GM21515 (cell line): ENCODE results near the gene ARHGEF7.

Source experiments
- ATAC-seq: cut with Tn5 transposase; IDR thresholded peaks from one replicate; pipeline ENCODE4 v1.9.1; 2021; ENCODE audit not compliant: unreplicated experiment

Gene ARHGEF7

GRCh38 chr13:111267205-111267604 lies 152.1 kb downstream of the ARHGEF7 start:
- no peak for ATAC-seq

DNA sequence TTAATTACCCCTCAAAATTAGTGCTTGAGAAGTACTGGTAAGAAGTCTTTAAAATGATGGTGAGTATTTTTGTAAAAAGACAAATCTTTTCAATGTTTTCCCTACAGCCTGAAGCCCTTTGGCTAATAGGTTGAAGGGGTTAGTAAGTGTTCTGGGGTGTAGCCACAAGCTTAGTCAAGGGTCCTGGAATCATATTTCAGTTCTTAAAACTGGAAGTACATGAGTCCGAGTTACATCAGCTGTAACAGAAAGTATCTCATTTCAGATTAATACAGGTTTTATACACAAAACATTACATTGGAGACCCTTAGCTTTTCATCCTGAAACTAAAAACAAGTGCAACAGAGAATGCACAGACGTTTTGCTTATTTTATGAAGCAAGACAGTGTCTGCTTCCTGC lies 152.7 kb downstream of the ARHGEF7 start:
- no peak for ATAC-seq

DNA sequence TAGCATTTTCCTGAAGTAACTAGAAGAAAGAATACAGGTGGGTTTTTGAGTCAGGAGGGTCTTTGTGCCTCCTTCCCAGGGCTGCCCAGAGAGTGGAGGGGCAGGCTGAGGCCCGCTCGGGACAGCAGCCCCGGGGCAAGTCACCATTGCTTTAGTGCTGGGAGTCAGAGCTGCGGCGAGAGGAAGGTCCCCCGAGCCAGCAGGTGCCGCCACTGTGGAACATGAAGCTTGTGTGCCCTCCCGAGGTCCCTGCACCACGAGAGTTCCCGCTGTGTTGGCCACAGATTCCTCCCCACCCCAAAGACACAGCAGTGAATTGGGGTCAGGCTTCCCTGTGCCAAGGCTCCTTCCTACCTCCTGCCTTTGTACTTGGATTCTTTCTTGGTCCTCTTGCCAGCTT lies 154.4 kb downstream of the ARHGEF7 start:
- ATAC-seq, result no peak

DNA sequence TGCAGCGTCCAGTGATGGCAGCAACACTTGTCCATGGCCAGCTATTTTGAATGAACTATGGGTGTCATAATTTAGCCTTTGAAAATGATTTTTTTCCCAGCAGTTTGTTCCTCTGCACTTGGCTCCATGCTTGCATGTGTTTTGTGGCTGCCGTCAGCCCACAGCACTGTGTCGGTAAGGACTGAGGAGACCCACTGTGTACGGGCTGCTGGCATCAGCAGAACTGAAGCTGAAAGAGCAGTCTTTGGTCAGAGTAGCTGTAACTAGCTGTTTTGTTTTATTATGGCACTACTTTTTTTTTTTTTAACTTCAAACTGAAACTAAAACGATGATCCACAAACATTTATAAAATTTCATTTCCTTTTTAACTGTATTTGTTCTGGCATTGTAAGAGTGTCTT lies 155.0 kb downstream of the ARHGEF7 start:
- no peak for ATAC-seq

- no peak for ATAC-seq
Observed at GRCh38 chr13:111270765-111271698, 155.9 kb downstream of the ARHGEF7 start.

GRCh38 chr13:111272117-111272516 lies 157.0 kb downstream of the ARHGEF7 start:
- no peak for ATAC-seq

DNA sequence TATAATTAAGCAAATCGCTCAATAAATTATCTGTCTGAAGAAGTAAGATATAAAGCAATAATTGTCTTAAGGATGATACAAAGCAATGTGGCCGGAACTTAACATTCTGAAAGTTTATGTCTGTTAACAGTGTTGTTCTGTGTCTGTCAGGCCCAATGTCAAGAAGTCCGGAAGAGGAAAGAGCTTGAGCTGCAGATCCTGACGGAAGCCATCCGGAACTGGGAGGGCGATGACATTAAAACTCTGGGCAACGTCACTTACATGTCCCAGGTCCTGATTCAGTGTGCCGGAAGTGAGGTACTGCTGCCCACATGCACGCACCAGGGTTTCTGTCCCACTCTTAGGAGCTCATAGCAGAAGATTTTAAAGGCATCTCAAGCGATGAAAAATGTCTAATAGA lies 160.3 kb downstream of the ARHGEF7 start:
- ATAC-seq, result no peak

DNA sequence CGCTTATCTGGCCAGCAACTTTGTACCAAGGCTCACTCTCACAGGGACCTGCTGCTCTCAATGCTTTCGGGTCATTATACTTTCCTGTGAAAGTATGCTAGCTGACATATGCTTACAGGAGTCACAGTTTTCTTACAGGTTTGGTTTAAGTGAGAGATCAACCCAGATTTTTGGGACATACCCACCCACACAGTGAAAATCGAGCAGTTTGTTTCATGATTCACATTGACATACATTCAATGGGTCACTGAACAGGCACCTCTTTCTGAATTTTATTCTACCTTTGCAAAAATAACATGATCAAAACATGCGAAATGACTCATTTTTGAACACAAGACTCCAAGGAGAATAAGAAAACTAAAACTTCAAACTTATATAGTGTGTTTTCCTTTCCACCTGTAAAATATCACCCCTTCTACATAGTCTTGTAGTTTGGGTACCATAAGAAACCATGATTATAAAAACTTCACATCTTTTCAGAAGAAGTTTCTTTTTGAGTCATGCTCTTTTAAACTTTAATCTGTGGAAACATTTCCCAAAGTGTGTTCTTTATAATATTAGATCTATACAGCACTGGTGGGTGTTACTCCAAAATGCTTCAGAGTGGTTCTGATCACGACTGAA lies 161.0 kb downstream of the ARHGEF7 start:
- ATAC-seq, result no peak

GRCh38 chr13:111278258-111278657 lies 163.1 kb downstream of the ARHGEF7 start:
- ATAC-seq, result no peak

GRCh38 chr13:111278743-111279652 lies 163.9 kb downstream of the ARHGEF7 start:
- no peak for ATAC-seq

DNA sequence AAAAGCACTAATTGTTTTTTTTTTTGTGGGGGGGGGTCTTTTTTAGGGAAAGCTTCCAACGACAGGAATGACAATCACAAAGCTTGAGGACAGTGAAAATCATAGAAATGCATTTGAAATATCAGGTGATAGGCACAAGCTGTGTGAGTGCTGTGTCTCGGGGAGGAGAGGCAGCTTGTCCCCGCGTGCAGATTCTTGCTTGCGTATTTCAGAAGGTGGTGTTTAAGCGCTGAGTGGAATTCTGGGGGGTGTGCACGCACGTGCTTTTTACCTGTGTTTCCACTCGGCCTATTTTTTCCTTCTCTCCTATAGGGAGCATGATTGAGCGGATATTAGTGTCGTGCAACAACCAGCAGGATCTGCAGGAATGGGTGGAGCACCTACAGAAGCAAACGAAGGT lies 165.1 kb downstream of the ARHGEF7 start:
- no peak for ATAC-seq

GRCh38 chr13:111280681-111281585 lies 165.8 kb downstream of the ARHGEF7 start:
- no peak for ATAC-seq

DNA sequence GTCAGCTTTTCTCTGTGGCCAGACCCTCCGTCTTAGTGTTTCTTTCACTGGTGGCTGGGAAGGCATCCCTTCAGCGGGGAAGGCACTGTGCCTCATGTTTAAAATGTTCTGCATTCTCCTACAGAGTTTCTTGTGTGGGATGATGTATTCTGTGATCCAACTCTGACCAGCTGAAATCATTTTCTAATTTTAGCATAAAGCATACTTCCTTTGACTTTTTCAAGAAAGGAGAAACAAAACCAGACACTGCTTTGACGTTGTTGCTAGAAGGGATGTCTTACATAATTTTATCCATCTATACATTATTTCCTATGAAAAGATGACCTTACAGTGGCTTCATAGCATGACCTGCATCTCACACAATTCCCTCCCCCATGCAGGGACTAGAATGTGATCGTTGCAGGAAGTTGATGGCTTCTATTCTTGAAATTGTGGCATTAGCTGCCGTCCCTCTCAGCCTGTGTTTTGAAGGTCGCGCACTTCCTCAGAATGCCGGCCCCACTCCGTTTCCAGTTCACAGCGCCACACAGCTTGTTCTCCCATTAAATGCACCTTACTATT lies 166.7 kb downstream of the ARHGEF7 start:
- ATAC-seq, result no peak

DNA sequence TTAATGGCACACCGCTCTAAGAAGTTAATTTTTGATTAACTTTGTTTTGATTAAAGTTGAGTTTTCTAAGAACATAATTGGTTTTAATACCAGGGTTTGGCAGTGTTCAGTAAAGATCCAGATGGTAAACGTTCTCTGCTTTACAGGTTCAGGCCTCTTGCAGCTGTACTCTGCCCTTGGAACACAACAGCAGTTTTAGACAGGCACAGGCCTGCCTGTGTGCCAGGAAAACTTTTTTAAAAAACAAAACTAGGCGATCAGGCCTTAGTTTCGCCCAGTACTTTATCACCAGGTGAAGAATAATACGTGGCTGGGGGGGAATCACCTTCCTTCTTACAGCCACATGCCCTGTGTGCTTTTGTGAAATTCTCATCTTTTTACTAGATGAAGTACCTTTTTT lies 167.3 kb downstream of the ARHGEF7 start:
- ATAC-seq, result no peak

DNA sequence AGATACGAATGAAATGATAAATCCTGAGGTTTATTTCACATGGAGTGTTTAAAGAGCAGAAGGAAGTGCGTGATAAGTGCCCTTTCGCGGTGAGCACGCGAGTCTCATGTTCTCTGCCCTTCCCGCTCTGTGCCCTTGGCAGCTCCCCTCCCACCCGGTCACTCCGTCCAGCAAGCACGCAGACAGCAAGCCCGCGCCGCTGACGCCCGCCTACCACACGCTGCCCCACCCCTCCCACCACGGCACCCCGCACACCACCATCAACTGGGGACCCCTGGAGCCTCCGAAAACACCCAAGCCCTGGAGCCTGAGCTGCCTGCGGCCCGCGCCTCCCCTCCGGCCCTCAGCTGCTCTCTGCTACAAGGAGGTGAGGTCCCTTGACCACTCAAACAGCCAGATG lies 167.9 kb downstream of the ARHGEF7 start:
- ATAC-seq, result no peak

- no peak for ATAC-seq
Observed at GRCh38 chr13:111283457-111283856, 168.3 kb downstream of the ARHGEF7 start.

GRCh38 chr13:111283991-111284390 lies 168.9 kb downstream of the ARHGEF7 start:
- ATAC-seq, result no peak

DNA sequence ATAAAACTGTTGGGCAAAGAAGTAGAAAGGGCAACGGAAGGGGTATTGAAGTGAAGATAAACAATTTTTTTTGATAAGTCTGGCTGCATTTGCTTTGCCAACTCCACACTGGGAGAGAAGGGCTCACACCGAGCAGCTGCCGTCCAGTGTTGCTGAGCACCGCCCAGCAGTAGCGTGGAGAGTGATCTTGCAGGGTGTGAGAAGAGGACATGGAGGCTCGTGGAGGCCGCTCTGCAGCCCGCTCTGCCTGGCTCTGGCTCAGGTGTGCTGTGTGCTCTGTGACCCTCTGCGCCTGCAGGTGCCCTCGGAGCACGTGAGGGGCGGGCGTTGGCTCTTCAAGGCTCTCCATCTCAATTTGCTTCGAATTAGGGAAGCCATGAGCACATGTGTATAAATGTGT lies 169.5 kb downstream of the ARHGEF7 start:
- no peak for ATAC-seq

GRCh38 chr13:111286162-111286561 lies 171.1 kb downstream of the ARHGEF7 start:
- no peak for ATAC-seq

DNA sequence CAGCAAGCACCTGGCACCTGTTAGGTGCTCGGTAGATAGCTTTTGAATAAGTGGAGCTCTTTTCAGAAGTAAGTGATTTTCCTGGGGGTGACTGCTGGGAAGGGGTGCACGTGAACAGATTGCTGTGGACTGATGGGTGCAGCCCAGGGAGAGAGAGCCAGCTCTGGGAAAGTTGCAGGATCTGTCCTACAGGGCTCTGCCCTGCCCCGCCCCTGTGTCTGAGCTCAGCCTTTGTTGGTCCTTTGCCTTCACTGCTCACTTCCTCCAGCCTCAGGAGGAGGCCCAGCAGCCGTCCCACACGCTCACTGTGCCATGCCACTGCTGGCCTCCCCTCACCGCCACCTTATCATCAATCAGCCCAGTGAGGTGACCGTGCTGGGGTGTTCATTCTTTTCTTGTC lies 171.6 kb downstream of the ARHGEF7 start:
- no peak for ATAC-seq
